Immature natural killer cell (primary cell): ENCODE results near the gene CHTF8. TPM values are rescaled to one million over a fixed set of nuclear protein-coding genes. Genes with fewer than 3 reads are reported as not detected.
"Not testable (repeated sequence)": the region's sequence is repeated elsewhere in the genome, so short reads cannot be mapped to it uniquely, and the experiment has no call there.

Experiments used
- DNase-seq, 3 donors: peaks; one replicate each; pipeline ENCODE4 v3.0.0; 2022; ENCODE audit warnings: mixed read lengths in 1 of 3
- H3K27ac Mint-ChIP-seq, 6 donors: one replicate each; pipeline ENCODE4 v1.8.0; 2020; ENCODE audit warnings: mixed read lengths in 6 of 6, mild to moderate bottlenecking in 5 of 6, inconsistent platforms in 4 of 6, moderate library complexity in 3 of 6
- H3K27me3 Mint-ChIP-seq, 3 donors: one replicate each; pipeline ENCODE4 v1.8.0; 2020 to 2021; ENCODE audit warnings: low read depth in 3 of 3, mild to moderate bottlenecking in 3 of 3, mixed read lengths in 3 of 3, moderate library complexity in 3 of 3, inconsistent platforms in 1 of 3
- H3K36me3 Mint-ChIP-seq, 3 donors: one replicate each; pipeline ENCODE4 v1.8.0; 2020; ENCODE audit warnings: mixed read lengths in 3 of 3, inconsistent platforms in 2 of 3, mild to moderate bottlenecking in 2 of 3
- H3K4me1 Mint-ChIP-seq, 2 donors: one replicate each; pipeline ENCODE4 v1.8.0; 2020; ENCODE audit warnings: inconsistent platforms in 2 of 2, mild to moderate bottlenecking in 2 of 2, mixed read lengths in 2 of 2, moderate library complexity in 1 of 2
- H3K4me3 Mint-ChIP-seq, 5 donors: one replicate each; pipeline ENCODE4 v1.8.0; 2020; ENCODE audit warnings: mild to moderate bottlenecking in 5 of 5, mixed read lengths in 5 of 5, inconsistent platforms in 3 of 5, moderate library complexity in 3 of 5
- H3K9me3 Mint-ChIP-seq, 6 donors: one replicate each; pipeline ENCODE4 v1.8.0; 2020; ENCODE audit warnings: mild to moderate bottlenecking in 6 of 6, mixed read lengths in 6 of 6, inconsistent platforms in 4 of 6, moderate library complexity in 3 of 6
- polyA plus RNA-seq, 3 donors: library from polyadenylated mRNA; unstranded; fragments of 300-500 nt; fragmentation: Illumina TruSeq; gene quantifications; one replicate each; pipeline ENCODE4 v1.2.3, GENCODE V29; 2021

The CHTF8 gene
- polyA plus RNA-seq, 3 donors from 2014 or later = 134 to 160 (median 150) TPM

- H3K4me1 Mint-ChIP-seq = no peaks in the 10 kb centered on the region
- no peak overlapping the region for H3K4me3 Mint-ChIP-seq
- H3K36me3 Mint-ChIP-seq = peaks cover 41 to 54% (median 47%) of the 10 kb centered on the region in 3 donors
- H3K27ac Mint-ChIP-seq = peak overlapping the region in 1 of 6 donors; percentile 18
- no peak for DNase-seq
- no peaks in the 10 kb centered on the region for H3K27me3 Mint-ChIP-seq
- H3K9me3 Mint-ChIP-seq = no peaks in the 10 kb centered on the region
Observed at GRCh38 chr16:69157196-69157595, 24.8 kb upstream of the CHTF8 start.

- Mint-ChIP-seq H3K4me1 (no peaks in the 10 kb centered on the region), H3K36me3 (peaks cover 21 to 39% (median 22%) of the 10 kb centered on the region in 3 donors), H3K4me3 (no peak overlapping the region), H3K27ac (peak overlapping the region in 1 of 6 donors; percentile 49), H3K27me3 (peaks cover 0 to 2% (median 0%) of the 10 kb centered on the region in 3 donors), H3K9me3 (no peaks in the 10 kb centered on the region)
- peak; percentile 61 to 71 (median 66) for DNase-seq
Observed at GRCh38 chr16:69150146-69150865, 17.9 kb upstream of the CHTF8 start.

- not testable (repeated sequence) for DNase-seq, H3K9me3 Mint-ChIP-seq, H3K27me3 Mint-ChIP-seq, H3K4me1 Mint-ChIP-seq, H3K27ac Mint-ChIP-seq, H3K4me3 Mint-ChIP-seq
- peaks cover 20 to 34% (median 22%) of the 10 kb centered on the region in 3 donors for H3K36me3 Mint-ChIP-seq
Observed at GRCh38 chr16:69149621-69150020, 17.2 kb upstream of the CHTF8 start.

DNA sequence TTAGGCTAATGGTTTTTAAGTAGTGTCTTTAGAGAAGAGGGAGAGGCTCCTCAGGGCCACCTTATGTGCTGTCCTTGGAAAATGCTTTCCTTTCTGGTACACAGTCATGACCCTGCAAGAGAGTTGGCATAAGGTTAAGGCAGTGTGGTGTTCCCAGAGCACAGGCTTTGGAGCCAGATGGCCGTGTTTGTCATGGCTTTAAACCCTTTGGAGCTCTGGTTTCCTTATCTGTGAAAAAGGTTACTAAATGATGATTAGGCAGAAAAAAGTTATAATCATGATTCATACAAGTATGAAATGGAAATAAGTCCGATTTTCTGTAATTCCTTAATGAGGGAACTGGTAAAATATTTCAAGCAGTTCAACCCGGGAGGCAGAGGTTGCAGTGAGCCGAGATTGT, 13.3 kb upstream of the CHTF8 start:
- Mint-ChIP-seq H3K9me3 (no peaks in the 10 kb centered on the region), H3K4me1 (no peaks in the 10 kb centered on the region), H3K27me3 (peaks cover 0 to 2% (median 0%) of the 10 kb centered on the region in 3 donors), H3K27ac (no peak overlapping the region), H3K4me3 (no peak overlapping the region), H3K36me3 (peaks cover 20 to 39% (median 38%) of the 10 kb centered on the region in 3 donors)
- DNase-seq = no peak

GRCh38 chr16:69143116-69143515, 10.7 kb upstream of the CHTF8 start:
- Mint-ChIP-seq H3K36me3 (peaks cover 22 to 50% (median 45%) of the 10 kb centered on the region in 3 donors), H3K9me3 (no peaks in the 10 kb centered on the region), H3K4me3 (no peak overlapping the region), H3K27ac (no peak overlapping the region), H3K4me1 (no peaks in the 10 kb centered on the region), H3K27me3 (peaks cover 0 to 2% (median 0%) of the 10 kb centered on the region in 3 donors)
- DNase-seq = no peak

DNA sequence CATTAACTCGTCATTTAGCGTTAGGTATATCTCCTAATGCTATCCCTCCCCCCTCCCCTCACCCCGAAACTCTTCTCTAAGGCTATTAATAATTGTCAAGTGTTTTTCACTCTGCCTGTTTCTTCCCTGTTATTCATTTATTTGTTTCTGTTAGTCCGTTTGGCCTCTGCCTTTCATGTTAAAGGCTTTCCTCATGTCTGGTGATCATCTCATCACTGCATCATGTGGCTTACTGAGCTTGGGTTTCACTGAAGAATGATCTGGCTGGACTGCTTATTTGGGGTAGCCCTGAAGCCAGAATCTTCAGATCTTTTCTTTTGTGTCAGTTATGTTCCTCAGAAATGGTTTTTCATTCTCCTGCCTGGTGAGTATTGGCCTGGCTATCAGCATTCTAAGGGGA, 9.5 kb upstream of the CHTF8 start:
- no peak overlapping the region for H3K4me3 Mint-ChIP-seq
- no peak for DNase-seq
- H3K36me3 Mint-ChIP-seq = peaks cover 24 to 53% (median 48%) of the 10 kb centered on the region in 3 donors
- no peak overlapping the region for H3K27ac Mint-ChIP-seq
- H3K4me1 Mint-ChIP-seq = peaks cover 0 to 2% of the 10 kb centered on the region in 2 donors
- no peaks in the 10 kb centered on the region for H3K9me3 Mint-ChIP-seq
- peaks cover 0 to 2% (median 0%) of the 10 kb centered on the region in 3 donors for H3K27me3 Mint-ChIP-seq

GRCh38 chr16:69141014-69141413, 8.6 kb upstream of the CHTF8 start:
- H3K36me3 Mint-ChIP-seq = peaks cover 24 to 53% (median 44%) of the 10 kb centered on the region in 3 donors
- H3K27me3 Mint-ChIP-seq = no peaks in the 10 kb centered on the region

GRCh38 chr16:69139464-69139863, 7.1 kb upstream of the CHTF8 start:
- not testable (repeated sequence) for H3K9me3 Mint-ChIP-seq, H3K4me1 Mint-ChIP-seq, H3K4me3 Mint-ChIP-seq, H3K27ac Mint-ChIP-seq, DNase-seq, H3K27me3 Mint-ChIP-seq
- peaks cover 24 to 48% (median 42%) of the 10 kb centered on the region in 3 donors for H3K36me3 Mint-ChIP-seq

More at GRCh38 chr16:69141014-69141413, 8.6 kb upstream of the CHTF8 start:
- no peak for DNase-seq
- H3K9me3 Mint-ChIP-seq = no peaks in the 10 kb centered on the region
- H3K27ac Mint-ChIP-seq = no peak overlapping the region
- H3K4me3 Mint-ChIP-seq = no peak overlapping the region
- peaks cover 2 to 4% of the 10 kb centered on the region in 2 donors for H3K4me1 Mint-ChIP-seq

DNA sequence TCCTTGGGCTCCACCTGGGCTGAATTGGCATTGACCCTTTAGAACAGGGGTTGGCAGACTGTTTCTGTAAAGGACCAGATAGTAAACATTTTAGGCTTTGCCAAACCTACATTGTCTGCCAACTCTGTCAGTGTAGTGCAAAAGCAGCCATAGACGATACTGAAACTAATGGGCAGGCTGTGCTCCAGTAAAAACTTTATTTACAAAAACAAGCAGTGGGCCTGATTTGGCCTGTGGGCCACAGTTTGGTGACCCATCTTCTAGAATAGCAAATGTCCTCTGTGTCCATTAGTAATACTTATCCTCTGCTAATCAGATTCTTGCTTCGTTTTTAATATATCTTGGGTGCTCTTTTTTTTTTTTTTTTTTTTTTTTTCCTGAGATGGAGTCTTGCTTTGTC, 6.2 kb upstream of the CHTF8 start:
- peaks cover 24 to 48% (median 40%) of the 10 kb centered on the region in 3 donors for H3K36me3 Mint-ChIP-seq

DNA sequence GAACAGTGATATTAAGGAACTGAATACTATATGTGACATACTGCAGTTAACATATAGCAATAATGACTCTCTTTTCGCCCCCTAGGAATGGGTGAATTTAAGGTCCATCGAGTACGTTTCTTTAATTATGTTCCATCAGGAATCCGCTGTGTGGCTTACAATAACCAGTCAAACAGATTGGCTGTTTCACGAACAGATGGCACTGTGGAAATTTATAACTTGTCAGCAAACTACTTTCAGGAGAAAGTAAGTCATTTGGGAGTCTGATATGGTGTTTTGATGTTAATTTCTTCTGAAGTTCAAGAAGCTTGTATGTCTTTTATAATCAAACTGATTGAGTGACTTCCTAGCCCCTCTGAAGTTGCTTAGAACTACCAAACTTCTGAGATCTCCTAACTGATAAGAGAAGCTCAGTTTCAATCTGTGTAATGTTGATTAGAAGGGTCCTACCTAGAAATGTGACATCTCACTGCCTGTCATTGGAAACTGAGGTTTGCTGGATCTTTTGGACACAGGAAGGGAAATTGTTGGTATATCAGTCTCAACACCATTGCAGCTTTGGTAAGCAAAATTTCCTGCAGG, 1.1 kb upstream of the CHTF8 start:
- DNase-seq = no peak
- H3K36me3 Mint-ChIP-seq = peaks cover 7 to 12% (median 8%) of the 10 kb centered on the region in 3 donors
- no peaks in the 10 kb centered on the region for H3K9me3 Mint-ChIP-seq
- peaks cover 41 to 55% of the 10 kb centered on the region in 2 donors for H3K4me1 Mint-ChIP-seq
- peak overlapping the region; percentile 82 to 94 (median 92) for H3K4me3 Mint-ChIP-seq
- peaks cover 2 to 16% (median 7%) of the 10 kb centered on the region in 3 donors for H3K27me3 Mint-ChIP-seq
- peak overlapping the region; percentile 84 to 96 (median 94) for H3K27ac Mint-ChIP-seq

More for the DNA sequence above, 6.2 kb upstream of the CHTF8 start:
- no peak overlapping the region for H3K4me3 Mint-ChIP-seq
- H3K4me1 Mint-ChIP-seq = peaks cover 9 to 17% of the 10 kb centered on the region in 2 donors
- H3K27ac Mint-ChIP-seq = no peak overlapping the region
- no peaks in the 10 kb centered on the region for H3K9me3 Mint-ChIP-seq
- H3K27me3 Mint-ChIP-seq = no peaks in the 10 kb centered on the region
- DNase-seq = no peak

- Mint-ChIP-seq H3K27me3 (peaks cover 2 to 16% (median 7%) of the 10 kb centered on the region in 3 donors), H3K4me1 (peaks cover 45 to 66% of the 10 kb centered on the region in 2 donors)
- DNase-seq = no peak
Observed at GRCh38 chr16:69131839-69132423, 457 bp downstream of the CHTF8 start.

GRCh38 chr16:69131167-69131838, 1.1 kb downstream of the CHTF8 start:
- H3K36me3 Mint-ChIP-seq = no peaks in the 10 kb centered on the region
- H3K9me3 Mint-ChIP-seq = no peaks in the 10 kb centered on the region
- no peak for DNase-seq
- peak overlapping the region; percentile 78 to 95 (median 92) for H3K27ac Mint-ChIP-seq
- peak overlapping the region; percentile 82 to 94 (median 87) for H3K4me3 Mint-ChIP-seq
- H3K27me3 Mint-ChIP-seq = peaks cover 2 to 18% (median 7%) of the 10 kb centered on the region in 3 donors
- peaks cover 48 to 62% of the 10 kb centered on the region in 2 donors for H3K4me1 Mint-ChIP-seq

More at GRCh38 chr16:69131839-69132423, 457 bp downstream of the CHTF8 start:
- peaks cover 0 to 4% (median 0%) of the 10 kb centered on the region in 3 donors for H3K36me3 Mint-ChIP-seq
- H3K9me3 Mint-ChIP-seq = no peaks in the 10 kb centered on the region
- H3K4me3 Mint-ChIP-seq = peak overlapping the region; percentile 82 to 94 (median 92)
- peak overlapping the region; percentile 78 to 96 (median 92) for H3K27ac Mint-ChIP-seq

GRCh38 chr16:69130461-69130860, 1.9 kb downstream of the CHTF8 start:
- Mint-ChIP-seq H3K4me1 (peaks cover 48 to 62% of the 10 kb centered on the region in 2 donors), H3K36me3 (no peaks in the 10 kb centered on the region), H3K27ac (peak overlapping the region; percentile 2 to 93 (median 88)), H3K9me3 (no peaks in the 10 kb centered on the region), H3K27me3 (peaks cover 2 to 18% (median 7%) of the 10 kb centered on the region in 3 donors), H3K4me3 (peak overlapping the region; percentile 46 to 94 (median 87))
- no peak for DNase-seq
